ENCODE results near the gene SLC25A24. TPM values are rescaled to one million over a fixed set of nuclear protein-coding genes. Genes with fewer than 3 reads are reported as not detected.
A peak's percentile ranks its signal among the peaks of the same experiment; 100 is the strongest.

SLC25A24 gene
- total and polyA plus RNA-seq, 9 of the 15 experiments (the other 6 are each of a cell fraction or from before 2014, with no cell fraction given), result 6.9 to 34.9 (median 25.4) TPM

- intact Hi-C loops (cut with micrococcal nuclease) (no loop called here), in situ Hi-C loops (cut with MboI) (no loop called here)
- Histone ChIP-seq H3K4me3 (no peak overlapping the region), H3K9me3 (replicated peaks; ENCODE audit: control insufficient read depth, insufficient read depth, low read depth, low read length) (no peaks in the 10 kb centered on the region), H3K4me2 (ENCODE audit: insufficient read depth, low read length) (no peak overlapping the region), H3K9me1 (ENCODE audit: control insufficient read depth, insufficient read depth, low read length) (no peaks in the 10 kb centered on the region), H3K4me1 (replicated peaks in 1 of 2; ENCODE audit: control insufficient read depth in 2 of 2, insufficient read depth in 2 of 2, low read length in 2 of 2) (peaks cover 0 to 20% of the 10 kb centered on the region in 2 experiments; a peak in 4 of 5 replicates), H3K9ac (ENCODE audit: insufficient read depth in 1 of 2, low read depth in 2 of 2, low read length in 2 of 2) (no peak overlapping the region), H3K36me3 (ENCODE audit: control insufficient read depth, insufficient read depth, low read length) (no peaks in the 10 kb centered on the region), H4K20me1 (replicated peaks; ENCODE audit: control insufficient read depth, insufficient read depth, low read length) (no peaks in the 10 kb centered on the region), H3K79me2 (ENCODE audit: control insufficient read depth, insufficient read depth, low read length) (no peaks in the 10 kb centered on the region), H3K27ac (ENCODE audit: extremely low read depth, low read depth, low read length) (no peak overlapping the region), H2AFZ (ENCODE audit: low read depth, low read length) (0 out of 2 replicates have a peak overlapping the region, but pooled peaks have one; percentile 9), H3K27me3 (ENCODE audit: control insufficient read depth in 2 of 2, insufficient read depth in 2 of 2, low read length in 2 of 2) (no peaks in the 10 kb centered on the region)
- no TSS peak for BruUV-seq (replicated peaks)
- 10% methylated on average over 1 of the region's 1 CpG for WGBS (ENCODE audit: insufficient coverage, low coverage, missing lambda C conversion rate)
- peak; percentile 61 for ATAC-seq
- no peak for DNase-seq (ENCODE audit: extremely low read depth in 1 of 4, low spot score in 3 of 4)
- no peak for TF ChIP-seq PPARD (CRISPR knock-in tag; IDR thresholded peaks at IDR 0.05)
- peak; percentile 71 for TF ChIP-seq MEIS2 (IDR thresholded peaks at IDR 0.05; ENCODE audit: partially characterized antibody)
- TF ChIP-seq PKNOX1 (IDR thresholded peaks at IDR 0.05), result peak; percentile 27; the same call in 1 of the 2 replicates
- no peak for TF ChIP-seq PBX2 (CRISPR knock-in tag; IDR thresholded peaks at IDR 0.05; ENCODE audit: low read depth)
- TF ChIP-seq PBX2 (tag; conservative IDR thresholded peaks at IDR 0.05; ENCODE audit: low read depth), result 0 out of 2 replicates have a peak, but pooled peaks have one; percentile 43
- TF ChIP-seq HMBOX1 (IDR thresholded peaks at IDR 0.05), result peak; percentile 43; the same call in 1 of the 2 replicates
- TF ChIP-seq ZNF217 (CRISPR knock-in tag; IDR thresholded peaks at IDR 0.05), result no peak
- 0 out of 2 replicates have a peak, but pooled peaks have one; percentile 16 for TF ChIP-seq DPF2 (IDR thresholded peaks at IDR 0.05)
- ChIA-PET POLR2A (interaction anchor here (0.6 kb wide), 1 partner anchor 123 kb away, joined by 3 read pairs; no protein-coding TSS in a partner anchor), CTCF (ENCODE audit: low intra/inter-chr PET ratio) (no interaction called here)
- FAIRE-seq, result no peak
Observed at GRCh38 chr1:108085628-108086027, 114.5 kb downstream of the SLC25A24 start.

Data from K562 (cell line).